Measurements from ENCODE around the gene NR4A1. TPM values are rescaled to one million over a fixed set of nuclear protein-coding genes. Genes with fewer than 3 reads are reported as not detected.

NR4A1 gene
- total RNA-seq, 1 experiment from 2014 or later = 37.9 TPM

- CTCF ChIA-PET = interaction anchor here (0.7 to 1.9 kb wide), 7 partner anchors 25 to 351 kb away, joined by 3 to 13 read pairs (median 3); no protein-coding TSS in a partner anchor
- Histone ChIP-seq H3K9me3 (no peaks in the 10 kb centered on the region), H3K4me3 (ENCODE audit: low read depth, low read length) (no peak overlapping the region), H3K36me3 (ENCODE audit: control insufficient read depth, insufficient read depth, low read length) (no peaks in the 10 kb centered on the region), H3K4me1 (peaks cover 12% of the 10 kb centered on the region), H3K27me3 (replicated peaks; ENCODE audit: control insufficient read depth, insufficient read depth, low read length) (no peaks in the 10 kb centered on the region)
- DNase-seq = no peak
- TF ChIP-seq, protein P1, sequence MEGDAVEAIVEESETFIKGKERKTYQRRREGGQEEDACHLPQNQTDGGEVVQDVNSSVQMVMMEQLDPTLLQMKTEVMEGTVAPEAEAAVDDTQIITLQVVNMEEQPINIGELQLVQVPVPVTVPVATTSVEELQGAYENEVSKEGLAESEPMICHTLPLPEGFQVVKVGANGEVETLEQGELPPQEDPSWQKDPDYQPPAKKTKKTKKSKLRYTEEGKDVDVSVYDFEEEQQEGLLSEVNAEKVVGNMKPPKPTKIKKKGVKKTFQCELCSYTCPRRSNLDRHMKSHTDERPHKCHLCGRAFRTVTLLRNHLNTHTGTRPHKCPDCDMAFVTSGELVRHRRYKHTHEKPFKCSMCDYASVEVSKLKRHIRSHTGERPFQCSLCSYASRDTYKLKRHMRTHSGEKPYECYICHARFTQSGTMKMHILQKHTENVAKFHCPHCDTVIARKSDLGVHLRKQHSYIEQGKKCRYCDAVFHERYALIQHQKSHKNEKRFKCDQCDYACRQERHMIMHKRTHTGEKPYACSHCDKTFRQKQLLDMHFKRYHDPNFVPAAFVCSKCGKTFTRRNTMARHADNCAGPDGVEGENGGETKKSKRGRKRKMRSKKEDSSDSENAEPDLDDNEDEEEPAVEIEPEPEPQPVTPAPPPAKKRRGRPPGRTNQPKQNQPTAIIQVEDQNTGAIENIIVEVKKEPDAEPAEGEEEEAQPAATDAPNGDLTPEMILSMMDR (IDR thresholded peaks at IDR 0.05; ENCODE audit: insufficient read depth in 1 of 2, low read depth in 1 of 2, low read length in 1 of 2, severe bottlenecking in 1 of 2, unreplicated experiment in 1 of 2) = no peak
- no peak overlapping the region for H3K4me3 Mint-ChIP-seq (ENCODE audit: unreplicated experiment)
- BruUV-seq (replicated peaks) = no TSS peak
- peaks cover under 1% of the 10 kb centered on the region for H3K36me3 Mint-ChIP-seq (ENCODE audit: insufficient read depth, unreplicated experiment)
- no peaks in the 10 kb centered on the region for H3K9me3 Mint-ChIP-seq (ENCODE audit: unreplicated experiment)
- H3K27me3 Mint-ChIP-seq (ENCODE audit: insufficient read depth, unreplicated experiment) = peaks cover 7% of the 10 kb centered on the region
- POLR2A ChIA-PET = no interaction called here
- intact Hi-C loops (cut with micrococcal nuclease; ENCODE audit: unreplicated experiment) = no loop called here
- H3K27ac Mint-ChIP-seq (ENCODE audit: unreplicated experiment) = no peak overlapping the region
- H3K4me1 Mint-ChIP-seq (ENCODE audit: low read depth, unreplicated experiment) = peaks cover 11% of the 10 kb centered on the region
These were observed 39.8 kb downstream of the NR4A1 start for GRCh38 chr12:52091061-52091460.

DNA sequence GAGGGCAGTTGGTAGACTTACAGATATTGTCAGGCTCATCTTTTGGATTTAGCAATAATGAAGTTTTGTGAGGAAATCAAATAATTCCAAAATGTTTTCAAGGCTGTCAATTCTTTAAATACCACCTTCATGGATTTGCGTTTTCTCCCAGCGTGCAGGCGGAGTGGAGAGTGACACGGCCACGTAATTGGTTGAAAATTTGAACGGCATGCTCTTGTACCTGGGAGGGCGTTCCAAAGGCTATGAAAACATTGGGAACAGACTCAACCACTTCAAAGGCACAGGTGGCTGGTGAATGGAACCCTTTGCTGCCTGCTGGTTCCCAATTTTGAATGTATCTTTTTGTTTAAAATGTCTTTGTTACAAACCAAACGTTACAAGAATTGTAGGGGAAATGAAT lies 40.6 kb downstream of the NR4A1 start:
- CTCF ChIA-PET = interaction anchor here (0.5 to 1.9 kb wide), 6 partner anchors 32 to 99 kb away, joined by 3 to 13 read pairs (median 4); no protein-coding TSS in a partner anchor
- peaks cover 12% of the 10 kb centered on the region for H3K4me1 ChIP-seq
- H3K4me1 Mint-ChIP-seq (ENCODE audit: low read depth, unreplicated experiment) = peaks cover 11% of the 10 kb centered on the region
- POLR2A ChIA-PET = no interaction called here
- H3K27me3 Mint-ChIP-seq (ENCODE audit: insufficient read depth, unreplicated experiment) = peaks cover 7% of the 10 kb centered on the region
- H3K4me3 Mint-ChIP-seq (ENCODE audit: unreplicated experiment) = peak overlapping the region; percentile 39
- no peak overlapping the region for H3K27ac Mint-ChIP-seq (ENCODE audit: unreplicated experiment)
- intact Hi-C loops (cut with micrococcal nuclease; ENCODE audit: unreplicated experiment) = loop anchor here (2.0 kb wide), 1 partner anchor 29 kb away; no protein-coding TSS in a partner anchor
- H3K9me3 ChIP-seq = no peaks in the 10 kb centered on the region
- TF ChIP-seq, protein P1 (IDR thresholded peaks at IDR 0.05; ENCODE audit: insufficient read depth in 1 of 2, low read depth in 1 of 2, low read length in 1 of 2, severe bottlenecking in 1 of 2, unreplicated experiment in 1 of 2) = no peak
- no peaks in the 10 kb centered on the region for H3K9me3 Mint-ChIP-seq (ENCODE audit: unreplicated experiment)
- no peak for DNase-seq
- H3K36me3 Mint-ChIP-seq (ENCODE audit: insufficient read depth, unreplicated experiment) = no peaks in the 10 kb centered on the region
- BruUV-seq (replicated peaks) = no TSS peak
- no peaks in the 10 kb centered on the region for H3K36me3 ChIP-seq (ENCODE audit: control insufficient read depth, insufficient read depth, low read length)
- H3K27me3 ChIP-seq (replicated peaks; ENCODE audit: control insufficient read depth, insufficient read depth, low read length) = no peaks in the 10 kb centered on the region
- H3K4me3 ChIP-seq (ENCODE audit: low read depth, low read length) = no peak overlapping the region

GRCh38 chr12:52093346-52093745 lies 42.1 kb downstream of the NR4A1 start:
- Histone ChIP-seq H3K4me1 (peaks cover 12% of the 10 kb centered on the region), H3K27me3 (replicated peaks; ENCODE audit: control insufficient read depth, insufficient read depth, low read length) (no peaks in the 10 kb centered on the region), H3K36me3 (ENCODE audit: control insufficient read depth, insufficient read depth, low read length) (no peaks in the 10 kb centered on the region), H3K9me3 (no peaks in the 10 kb centered on the region), H3K4me3 (ENCODE audit: low read depth, low read length) (no peak overlapping the region)
- Mint-ChIP-seq H3K4me3 (ENCODE audit: unreplicated experiment) (no peak overlapping the region), H3K27me3 (ENCODE audit: insufficient read depth, unreplicated experiment) (peaks cover 12% of the 10 kb centered on the region), H3K4me1 (ENCODE audit: low read depth, unreplicated experiment) (peaks cover 11% of the 10 kb centered on the region), H3K9me3 (ENCODE audit: unreplicated experiment) (no peaks in the 10 kb centered on the region), H3K27ac (ENCODE audit: unreplicated experiment) (no peak overlapping the region), H3K36me3 (ENCODE audit: insufficient read depth, unreplicated experiment) (no peaks in the 10 kb centered on the region)
- TF ChIP-seq, protein P1 (IDR thresholded peaks at IDR 0.05; ENCODE audit: insufficient read depth in 1 of 2, low read depth in 1 of 2, low read length in 1 of 2, severe bottlenecking in 1 of 2, unreplicated experiment in 1 of 2) = no peak
- intact Hi-C loops (cut with micrococcal nuclease; ENCODE audit: unreplicated experiment) = loop anchor here (2.0 kb wide), 1 partner anchor 27 kb away; no protein-coding TSS in a partner anchor
- ChIA-PET CTCF (interaction anchor here (1.2 kb wide), 1 partner anchor 68 kb away, joined by 3 read pairs; no protein-coding TSS in a partner anchor), POLR2A (interaction anchor here (0.6 kb wide), 1 partner anchor 11 kb away, joined by 3 read pairs; no protein-coding TSS in a partner anchor)
- no TSS peak for BruUV-seq (replicated peaks)
- no peak for DNase-seq
